ENCODE measurements around the gene COL25A1. TPM values are rescaled to one million over a fixed set of nuclear protein-coding genes. Genes with fewer than 3 reads are reported as not detected.

The COL25A1 gene
- total RNA-seq, 1 experiment from 2014 or later, result 4.2 TPM

- Histone ChIP-seq H3K4me2 (ENCODE audit: insufficient read depth, insufficient read length, low read length) (no peak overlapping the region), H2AK5ac (ENCODE audit: insufficient read length, low read length) (no peak overlapping the region), H3K27ac (ENCODE audit: insufficient read length, low read depth, low read length) (no peak overlapping the region), H3K4ac (ENCODE audit: low read depth, low read length) (no peak overlapping the region), H2BK5ac (ENCODE audit: insufficient read length, low read length) (no peak overlapping the region), H4K20me1 (ENCODE audit: control insufficient read depth, insufficient read depth, insufficient read length) (no peaks in the 10 kb centered on the region), H3K79me1 (ENCODE audit: insufficient read depth, low read depth, low read length, poor library complexity, severe bottlenecking) (no peaks in the 10 kb centered on the region), H3K23me2 (ENCODE audit: insufficient read length, low read depth, low read length, poor library complexity, severe bottlenecking) (no peaks in the 10 kb centered on the region), H3K79me2 (ENCODE audit: insufficient read depth, low read length) (no peaks in the 10 kb centered on the region), H3K18ac (ENCODE audit: insufficient read length, low read depth, low read length) (no peak overlapping the region), H2BK12ac (ENCODE audit: insufficient read length, low read depth, low read length) (no peak overlapping the region), H2AFZ (ENCODE audit: low read length) (no peak overlapping the region), H4K91ac (ENCODE audit: insufficient read length, low read depth, low read length) (no peak overlapping the region), H3K56ac (ENCODE audit: insufficient read length, low read depth, low read length) (no peak overlapping the region), H2BK15ac (ENCODE audit: low read depth, low read length) (no peak overlapping the region), H2BK120ac (ENCODE audit: low read depth, low read length, poor library complexity, severe bottlenecking) (no peak overlapping the region), H4K8ac (replicated peaks; ENCODE audit: insufficient read length, low read depth, low read length) (no peak overlapping the region), H3K23ac (ENCODE audit: insufficient read length, low read depth, low read length) (no peak overlapping the region), H3T11ph (ENCODE audit: low read length) (no peak overlapping the region), H3K14ac (ENCODE audit: insufficient read depth, low read length) (no peak overlapping the region), H2BK20ac (ENCODE audit: low read depth, low read length, poor library complexity, severe bottlenecking) (no peak overlapping the region), H3K4me1 (ENCODE audit: insufficient read depth, low read length) (no peaks in the 10 kb centered on the region), H3K9ac (ENCODE audit: extremely low read depth, insufficient read length, low read length) (no peak overlapping the region), H4K5ac (ENCODE audit: insufficient read length, low read depth, low read length) (no peak overlapping the region), H3K9me3 (ENCODE audit: control insufficient read depth, low read depth, low read length) (no peaks in the 10 kb centered on the region), H3K27me3 (ENCODE audit: insufficient read depth, low read length) (no peaks in the 10 kb centered on the region)
- Mint-ChIP-seq H3K27me3 (ENCODE audit: low read depth) (no peaks in the 10 kb centered on the region), H3K27ac (peak overlapping the region in 1 of 3 experiments; percentile 57; a peak in 2 of 7 replicates), H3K36me3 (ENCODE audit: insufficient read depth in 1 of 3, low read depth in 3 of 3) (no peaks in the 10 kb centered on the region), H3K4me1 (peaks cover 11 to 20% of the 10 kb centered on the region in 2 experiments), H3K9me3 (0 out of 5 replicates have a peak, but pooled peaks cover 0 to 2% of the 10 kb centered on the region in 2 experiments), H3K4me3 (no peak overlapping the region)
- DNase-seq, result no peak
- WGBS (ENCODE audit: extremely low coverage, insufficient read length, low lambda C conversion rate), result 100% methylated on average over 1 of the region's 1 CpG
- no peak for TF ChIP-seq CTCF (conservative IDR thresholded peaks at IDR 0.05)
These were observed 370.5 kb downstream of the COL25A1 start for GRCh38 chr4:108931926-108932325.
